Measurements from ENCODE around the gene CANT1. TPM values are rescaled to one million over a fixed set of nuclear protein-coding genes. Genes with fewer than 3 reads are reported as not detected.

Gene CANT1
- total RNA-seq, 1 experiment from 2014 or later = 116 TPM

- Histone ChIP-seq H4K20me1 (ENCODE audit: insufficient read depth) (no peaks in the 10 kb centered on the region), H2AFZ (no peak overlapping the region), H3F3A (ENCODE audit: insufficient read depth, low read depth) (peaks cover 9% of the 10 kb centered on the region), H3K27me3 (ENCODE audit: insufficient read depth, low read depth) (no peaks in the 10 kb centered on the region), H3K9me2 (ENCODE audit: insufficient read depth) (no peaks in the 10 kb centered on the region), H3K4me1 (replicated peaks; ENCODE audit: insufficient read depth) (no peaks in the 10 kb centered on the region), H3K36me3 (ENCODE audit: low read depth) (no peaks in the 10 kb centered on the region), H3K9me3 (ENCODE audit: insufficient read depth, low read depth) (no peaks in the 10 kb centered on the region), H3K27ac (no peak overlapping the region), H3K79me2 (ENCODE audit: low read depth) (no peaks in the 10 kb centered on the region), H3K4me2 (no peak overlapping the region), H3K4me3 (no peak overlapping the region)
- DNase-seq = no peak
- no TSS peak for BruUV-seq (replicated peaks)
- ChIA-PET CTCF (interaction anchor here (0.6 to 1.3 kb wide), 7 partner anchors 22 to 1583 kb away, joined by 3 to 7 read pairs (median 4); partner anchors contain the start of gene CANT1), POLR2A (ENCODE audit: unreplicated experiment) (no interaction called here)
- intact Hi-C loops (cut with micrococcal nuclease; ENCODE audit: unreplicated experiment) = no loop called here
- no peak for TF ChIP-seq CTCF (conservative IDR thresholded peaks at IDR 0.05)
- no peak for TF ChIP-seq EZH2 (IDR thresholded peaks at IDR 0.05; ENCODE audit: low read depth)
These were observed 35.6 kb upstream of the CANT1 start for GRCh38 chr17:79045001-79045729.

GRCh38 chr17:79044462-79044861 lies 34.9 kb upstream of the CANT1 start:
- Histone ChIP-seq H3K9me3 (ENCODE audit: insufficient read depth, low read depth) (no peaks in the 10 kb centered on the region), H3K79me2 (ENCODE audit: low read depth) (no peaks in the 10 kb centered on the region), H3K27ac (no peak overlapping the region), H3K36me3 (ENCODE audit: low read depth) (no peaks in the 10 kb centered on the region), H3K4me1 (replicated peaks; ENCODE audit: insufficient read depth) (no peaks in the 10 kb centered on the region), H2AFZ (no peak overlapping the region), H3K9me2 (ENCODE audit: insufficient read depth) (no peaks in the 10 kb centered on the region), H3K4me3 (no peak overlapping the region), H3K27me3 (ENCODE audit: insufficient read depth, low read depth) (no peaks in the 10 kb centered on the region), H4K20me1 (ENCODE audit: insufficient read depth) (no peaks in the 10 kb centered on the region), H3K4me2 (no peak overlapping the region), H3F3A (ENCODE audit: insufficient read depth, low read depth) (peaks cover 9% of the 10 kb centered on the region)
- no peak for DNase-seq
- no TSS peak for BruUV-seq (replicated peaks)
- POLR2A ChIA-PET (ENCODE audit: unreplicated experiment) = no interaction called here
- TF ChIP-seq CTCF (conservative IDR thresholded peaks at IDR 0.05) = no peak
- TF ChIP-seq EZH2 (IDR thresholded peaks at IDR 0.05; ENCODE audit: low read depth) = no peak
- CTCF ChIA-PET = interaction anchor here (1.0 kb wide), 1 partner anchor 58 kb away, joined by 3 read pairs; no protein-coding TSS in a partner anchor
- intact Hi-C loops (cut with micrococcal nuclease; ENCODE audit: unreplicated experiment) = no loop called here

- CTCF ChIA-PET = interaction anchor here (0.5 to 1.0 kb wide), 2 partner anchors 8 to 57 kb away, joined by 3 to 4 read pairs; no protein-coding TSS in a partner anchor
- H3K79me2 ChIP-seq (ENCODE audit: low read depth) = no peaks in the 10 kb centered on the region
These were observed 34.4 kb upstream of the CANT1 start for GRCh38 chr17:79043931-79044320.

More at GRCh38 chr17:79043931-79044320, 34.4 kb upstream of the CANT1 start:
- Histone ChIP-seq H3K36me3 (ENCODE audit: low read depth) (no peaks in the 10 kb centered on the region), H3K4me3 (no peak overlapping the region), H3K4me2 (no peak overlapping the region), H3K4me1 (replicated peaks; ENCODE audit: insufficient read depth) (0 out of 2 replicates have a peak, but pooled peaks cover 3% of the 10 kb centered on the region), H2AFZ (no peak overlapping the region), H3F3A (ENCODE audit: insufficient read depth, low read depth) (peaks cover 9% of the 10 kb centered on the region), H3K27ac (no peak overlapping the region), H3K27me3 (ENCODE audit: insufficient read depth, low read depth) (no peaks in the 10 kb centered on the region), H3K9me2 (ENCODE audit: insufficient read depth) (no peaks in the 10 kb centered on the region), H3K9me3 (ENCODE audit: insufficient read depth, low read depth) (no peaks in the 10 kb centered on the region), H4K20me1 (ENCODE audit: insufficient read depth) (no peaks in the 10 kb centered on the region)
- DNase-seq = no peak
- POLR2A ChIA-PET (ENCODE audit: unreplicated experiment) = no interaction called here
- BruUV-seq (replicated peaks) = no TSS peak
- TF ChIP-seq EZH2 (IDR thresholded peaks at IDR 0.05; ENCODE audit: low read depth) (no peak), CTCF (conservative IDR thresholded peaks at IDR 0.05) (no peak)
- intact Hi-C loops (cut with micrococcal nuclease; ENCODE audit: unreplicated experiment) = loop anchor here (2.0 kb wide), 1 partner anchor 57 kb away; no protein-coding TSS in a partner anchor

All from PC-9 (cell line).